HepG2 (cell line): ENCODE data around the gene ICAM2. TPM values are rescaled to one million over a fixed set of nuclear protein-coding genes. Genes with fewer than 3 reads are reported as not detected.
A peak's percentile ranks its signal among the peaks of the same experiment; 100 is the strongest.

Experiments used
- ARID5B ChIP-seq: IDR thresholded peaks from 2 replicates; pipeline ENCODE4 v1.4.0; 2020; ENCODE audit warnings: mild to moderate bottlenecking, missing genetic modification reagents
- CBX5 ChIP-seq: sonication (generic); formaldehyde crosslinking; IDR thresholded peaks from 2 replicates; pipeline ENCODE4 v1.4.0; 2020; ENCODE audit warnings: missing genetic modification reagents, borderline replicate concordance
- E2F5 ChIP-seq: sonication (generic); formaldehyde crosslinking; conservative IDR thresholded peaks from 2 replicates; pipeline ENCODE4 v1.4.0; 2020; ENCODE audit warnings: missing genetic modification reagents
- ERF ChIP-seq: IDR thresholded peaks from 2 replicates; pipeline ENCODE4 v1.6.1; 2018; ENCODE audit warnings: missing biosample characterization, missing genetic modification reagents
- MEF2D ChIP-seq: sonication (generic); formaldehyde crosslinking; IDR thresholded peaks from 2 replicates; pipeline ENCODE4 v1.5.1; 2020; ENCODE audit warnings: mild to moderate bottlenecking, missing genetic modification reagents
- XRCC5 ChIP-seq: fragments of 200-400 bp; formaldehyde crosslinking; optimal IDR thresholded peaks from 2 replicates; pipeline ENCODE3; 2017; ENCODE audit warnings: mild to moderate bottlenecking, low read length
- ZBTB21 ChIP-seq: sonication (generic); formaldehyde crosslinking; IDR thresholded peaks from 2 replicates; pipeline ENCODE4 v1.4.0; 2020; ENCODE audit warnings: missing genetic modification reagents
- ZNF143 ChIP-seq: sonication (generic); formaldehyde crosslinking; IDR thresholded peaks from 2 replicates; pipeline ENCODE4 v1.4.0; 2020; ENCODE audit warnings: missing genetic modification reagents
- ZNF782 ChIP-seq: sonication (generic); formaldehyde crosslinking; IDR thresholded peaks from 2 replicates; pipeline ENCODE4 v1.4.0; 2020; ENCODE audit warnings: missing genetic modification reagents, mild to moderate bottlenecking, borderline replicate concordance
- polyA plus RNA-seq, 8 experiments: library from polyadenylated mRNA; depleted of rRNA in 3 of 8; stranded (reverse) in 7 of 8; unstranded in 1 of 8; fragments of >200 nt; fragmentation: Illumina TruSeq in 4 of 8; extraction: Trizol in 4 of 8; gene quantifications; 2 replicates each; pipeline versions ENCODE4 v1.2.1 to v1.2.3, GENCODE V29; 2011 to 2016; ENCODE audit warnings: low read depth in 4 of 8, missing spikeins in 1 of 8, mixed read lengths in 1 of 8; ENCODE audit not compliant: insufficient read depth in 1 of 8
- total RNA-seq, 5 experiments: library from RNA; depleted of rRNA; stranded (reverse); fragments of >200 nt; fragmentation: Illumina TruSeq; extraction: Trizol; gene quantifications; 2 replicates each; pipeline ENCODE4 v1.2.3, GENCODE V29; 2016; ENCODE audit warnings: low read depth in 1 of 5

The ICAM2 gene
- total and polyA plus RNA-seq, 2 of the 13 experiments (the other 11 are each of a cell fraction or from before 2014, with no cell fraction given) = 10.9 to 20.8 TPM

GRCh38 chr17:63956296-63956920, 64.0 kb downstream of the ICAM2 start (continued):
- TF ChIP-seq E2F5 (CRISPR knock-in tag) = no peak
- peak; percentile 88 for TF ChIP-seq ARID5B
- no peak; the same call in 1 of the 2 replicates for TF ChIP-seq CBX5 (CRISPR knock-in tag)
- no peak for TF ChIP-seq ZNF143
- peak; percentile 24; the same call in 1 of the 2 replicates for TF ChIP-seq ERF (CRISPR knock-in tag)
- no peak for TF ChIP-seq MEF2D (CRISPR knock-in tag)
- TF ChIP-seq ZBTB21 (CRISPR knock-in tag) = peak; percentile 76
- peak; percentile 35 for TF ChIP-seq XRCC5
- TF ChIP-seq ZNF782 (CRISPR knock-in tag) = no peak
